AG09309 (cell line): ENCODE measurements around the gene TAF13.

ENCODE experiments used
- DNase-seq: peaks from one replicate; pipeline ENCODE4 v3.0.0-alpha.2; 2010; ENCODE audit warnings: low read depth
- H3K4me3 ChIP-seq: 2 replicates; pipeline ENCODE4 v1.5.1; 2011; ENCODE audit warnings: mild to moderate bottlenecking, low read depth, low read length, moderate library complexity; ENCODE audit not compliant: control insufficient read depth
- TF ChIP-seq, protein P1 (sequence below): IDR thresholded peaks from 2 replicates; pipeline ENCODE4 v1.5.1; 2011; ENCODE audit warnings: mild to moderate bottlenecking, low read depth, low read length, inconsistent platforms; ENCODE audit not compliant: insufficient read depth, control insufficient read depth; ENCODE audit errors: missing control alignments

Gene TAF13

DNA sequence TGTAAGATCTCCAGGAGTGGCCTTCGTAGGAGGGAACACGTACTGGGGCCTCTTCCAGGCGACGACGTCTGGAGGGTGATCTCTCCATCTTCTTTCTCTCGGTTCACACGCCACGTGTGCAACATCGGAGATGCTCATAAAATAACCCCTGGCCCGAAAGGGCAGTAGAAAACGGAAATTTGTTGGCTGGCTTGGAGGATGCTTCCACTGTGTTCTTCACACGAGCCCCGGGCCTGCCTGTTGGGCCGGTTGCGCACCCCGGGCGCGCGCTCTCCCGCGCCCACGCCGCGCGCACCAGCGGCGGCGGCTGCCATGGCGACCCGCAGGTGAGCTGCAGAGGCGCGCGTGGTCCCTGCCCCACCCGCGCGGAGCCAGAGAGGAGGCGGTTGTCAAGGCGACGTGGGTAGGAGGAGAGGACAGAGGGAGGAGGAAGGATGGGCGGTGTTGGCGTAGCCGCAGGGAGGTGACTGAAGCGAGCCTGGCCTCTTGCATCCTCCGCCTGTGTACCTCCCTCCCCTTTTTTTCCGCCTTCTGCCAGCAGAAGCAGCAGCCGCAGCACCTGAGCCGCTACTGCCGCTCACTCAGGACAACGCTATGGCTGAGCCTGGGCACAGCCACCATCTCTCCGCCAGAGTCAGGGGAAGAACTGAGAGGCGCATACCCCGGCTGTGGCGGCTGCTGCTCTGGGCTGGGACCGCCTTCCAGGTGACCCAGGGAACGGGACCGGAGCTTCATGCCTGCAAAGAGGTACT lies 38.0 kb upstream of the TAF13 start, which contains the start of gene ELAPOR1:
Gene ELAPOR1, plus strand, starts transcription at position 526 of the 752 bp plus-strand sequence. Its CDS starts 69 bp downstream, at position 595.
- H3K4me3 ChIP-seq: peak within 1 kb of the TSS; percentile 29
- TF ChIP-seq, protein P1, sequence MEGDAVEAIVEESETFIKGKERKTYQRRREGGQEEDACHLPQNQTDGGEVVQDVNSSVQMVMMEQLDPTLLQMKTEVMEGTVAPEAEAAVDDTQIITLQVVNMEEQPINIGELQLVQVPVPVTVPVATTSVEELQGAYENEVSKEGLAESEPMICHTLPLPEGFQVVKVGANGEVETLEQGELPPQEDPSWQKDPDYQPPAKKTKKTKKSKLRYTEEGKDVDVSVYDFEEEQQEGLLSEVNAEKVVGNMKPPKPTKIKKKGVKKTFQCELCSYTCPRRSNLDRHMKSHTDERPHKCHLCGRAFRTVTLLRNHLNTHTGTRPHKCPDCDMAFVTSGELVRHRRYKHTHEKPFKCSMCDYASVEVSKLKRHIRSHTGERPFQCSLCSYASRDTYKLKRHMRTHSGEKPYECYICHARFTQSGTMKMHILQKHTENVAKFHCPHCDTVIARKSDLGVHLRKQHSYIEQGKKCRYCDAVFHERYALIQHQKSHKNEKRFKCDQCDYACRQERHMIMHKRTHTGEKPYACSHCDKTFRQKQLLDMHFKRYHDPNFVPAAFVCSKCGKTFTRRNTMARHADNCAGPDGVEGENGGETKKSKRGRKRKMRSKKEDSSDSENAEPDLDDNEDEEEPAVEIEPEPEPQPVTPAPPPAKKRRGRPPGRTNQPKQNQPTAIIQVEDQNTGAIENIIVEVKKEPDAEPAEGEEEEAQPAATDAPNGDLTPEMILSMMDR: no peak
- no peak for DNase-seq

DNA sequence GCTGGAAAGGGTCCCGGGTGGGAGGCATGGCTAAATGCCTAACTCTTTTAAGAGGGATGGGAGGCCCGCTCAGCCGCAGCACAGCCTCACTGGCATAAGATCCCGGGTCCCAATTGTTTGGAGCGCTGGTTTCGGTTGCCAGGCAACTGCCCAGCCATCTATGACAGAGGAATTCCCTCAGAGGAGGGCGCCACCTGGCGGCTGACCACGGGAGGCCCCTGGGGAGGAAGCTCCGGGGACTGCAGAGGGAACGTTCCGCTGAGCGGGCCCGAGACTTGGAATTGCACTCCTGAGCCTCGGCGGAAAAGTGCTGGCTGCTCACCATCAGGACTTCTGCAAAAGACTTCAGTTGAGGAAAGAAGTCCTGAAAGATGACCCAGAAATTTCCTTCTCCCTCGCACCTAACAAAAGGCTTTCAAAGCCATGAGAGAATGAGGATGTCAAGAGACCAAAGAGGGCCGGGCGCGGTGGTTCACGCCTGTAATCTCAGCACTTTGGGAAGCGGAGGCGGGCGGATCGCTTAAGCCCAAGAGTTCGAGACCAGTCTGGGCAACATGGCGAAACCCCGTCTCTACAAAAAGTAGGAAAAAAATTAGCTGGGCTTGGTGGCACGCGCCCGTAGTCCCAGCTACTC lies 37.0 kb upstream of the TAF13 start:
- TF ChIP-seq, protein P1: peak; percentile 97
- peak; percentile 46 for DNase-seq
- peak overlapping the region; percentile 25; the same call in 1 of the 2 replicates for H3K4me3 ChIP-seq

DNA sequence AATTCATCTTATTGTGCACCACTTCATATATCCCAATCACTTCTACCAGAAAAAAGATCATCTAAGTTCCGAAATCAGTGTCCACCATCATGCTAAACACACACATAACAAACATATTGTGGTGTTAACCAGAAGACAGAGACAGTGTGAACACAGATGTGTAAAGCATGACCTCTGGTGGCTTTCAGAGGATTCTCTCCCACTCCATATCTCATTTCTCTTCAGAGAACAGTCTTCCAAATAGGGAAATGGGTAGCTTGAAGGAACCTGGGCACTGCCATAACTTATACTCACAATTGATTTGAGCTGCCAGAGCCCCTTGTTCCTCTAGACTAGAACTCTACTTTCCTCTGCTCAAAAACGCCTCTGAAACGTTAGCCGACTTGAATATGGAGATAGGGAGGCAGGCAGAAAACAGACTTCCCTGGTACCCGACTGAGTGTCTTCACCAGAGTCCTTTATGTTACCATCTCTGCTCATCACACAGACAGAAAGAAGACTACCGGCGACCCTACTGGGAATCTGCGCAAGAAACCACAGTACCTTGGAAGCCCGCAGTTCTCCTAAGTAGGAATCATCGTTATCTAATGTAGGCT lies 36.4 kb upstream of the TAF13 start:
- H3K4me3 ChIP-seq: peak overlapping the region; percentile 25; the same call in 1 of the 2 replicates
- DNase-seq: no peak
- TF ChIP-seq, protein P1: peak; percentile 33

GRCh38 chr1:109111386-109112055 lies 35.7 kb upstream of the TAF13 start:
- TF ChIP-seq, protein P1: no peak
- no peak for DNase-seq
- H3K4me3 ChIP-seq: no peak overlapping the region

DNA sequence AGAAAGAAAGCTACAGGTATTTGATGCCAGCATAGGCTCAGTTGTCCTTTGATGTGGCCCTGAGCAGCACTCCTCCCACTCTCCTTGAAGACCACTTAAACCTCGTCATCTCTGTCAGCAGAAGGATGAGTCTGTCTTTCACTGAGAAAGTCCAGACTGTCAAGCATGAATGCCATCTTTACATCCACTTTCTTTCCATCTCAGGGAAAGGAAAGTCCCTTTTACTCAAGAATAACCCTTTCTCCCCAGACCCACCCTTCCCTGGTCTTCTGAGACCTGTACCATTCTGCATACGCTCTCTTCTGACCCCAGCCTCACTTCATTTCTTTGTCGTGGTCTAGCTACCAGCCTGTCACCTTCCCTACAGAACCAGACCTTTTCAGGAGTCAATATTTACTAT lies 34.1 kb upstream of the TAF13 start:
- TF ChIP-seq, protein P1: no peak
- no peak overlapping the region for H3K4me3 ChIP-seq
- no peak for DNase-seq

DNA sequence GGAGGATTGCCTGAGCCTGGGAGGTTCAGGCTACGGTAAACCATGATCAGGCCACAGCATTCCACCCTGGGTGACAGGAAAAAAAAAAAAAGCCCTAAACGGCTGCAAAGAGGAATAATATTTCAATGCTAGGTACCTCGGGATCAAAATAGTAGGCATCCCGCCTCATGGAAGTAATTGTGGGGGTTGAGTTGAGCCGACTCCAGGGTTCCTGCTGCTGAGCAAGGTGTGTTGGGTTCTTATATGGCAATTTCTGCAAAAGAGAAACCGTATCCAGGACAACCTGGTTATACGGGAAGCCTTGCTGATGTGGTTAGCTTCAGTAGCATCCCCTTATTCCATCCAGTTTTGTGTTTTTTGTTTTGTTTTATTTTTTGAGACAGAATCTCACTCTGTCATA lies 32.0 kb upstream of the TAF13 start:
- no peak overlapping the region for H3K4me3 ChIP-seq
- TF ChIP-seq, protein P1: no peak
- no peak for DNase-seq
